ENCODE results near the gene NTRK3. TPM values are rescaled to one million over a fixed set of nuclear protein-coding genes. Genes with fewer than 3 reads are reported as not detected.

NTRK3 gene
- total and polyA plus RNA-seq, 2 of the 8 experiments (the other 6 are each of a cell fraction or from before 2014, with no cell fraction given): 4.5 to 6.8 TPM

GRCh38 chr15:88155310-88155709 lies 101.2 kb downstream of the NTRK3 start:
- Histone ChIP-seq H3K79me1 (ENCODE audit: low read depth, low read length) (no peaks in the 10 kb centered on the region), H2BK120ac (replicated peaks; ENCODE audit: low read depth, low read length) (no peak overlapping the region), H4K8ac (ENCODE audit: extremely low read depth, insufficient read depth, low read length) (no peak overlapping the region), H2AK5ac (ENCODE audit: low read depth, low read length) (no peak overlapping the region), H3K14ac (ENCODE audit: insufficient read length) (no peak overlapping the region), H3K56ac (replicated peaks; ENCODE audit: insufficient read length, low read depth, low read length) (no peak overlapping the region), H3K9me3 (ENCODE audit: insufficient read depth in 2 of 2, low read depth in 1 of 2, low read length in 1 of 2) (no peaks in the 10 kb centered on the region), H3K27ac (ENCODE audit: low read depth, low read length) (no peak overlapping the region), H3K4me2 (ENCODE audit: insufficient read depth in 1 of 2, low read depth in 2 of 2, low read length in 2 of 2) (no peak overlapping the region), H3K36me3 (ENCODE audit: control insufficient read depth in 2 of 4, insufficient read depth in 4 of 4, low read length in 3 of 4) (no peaks in the 10 kb centered on the region), H3K4me3 (ENCODE audit: extremely low read depth in 1 of 4, insufficient read depth in 2 of 4, low read depth in 3 of 4, low read length in 4 of 4) (no peak overlapping the region), H3K27me3 (replicated peaks in 1 of 4; ENCODE audit: control insufficient read depth in 3 of 4, extremely low read depth in 1 of 4, insufficient read depth in 3 of 4, low read length in 3 of 4) (no peaks in the 10 kb centered on the region), H2BK12ac (ENCODE audit: low read depth, low read length) (no peak overlapping the region), H3K23me2 (ENCODE audit: low read depth, low read length) (no peaks in the 10 kb centered on the region), H4K5ac (ENCODE audit: insufficient read length, low read depth, low read length) (no peak overlapping the region), H2BK20ac (ENCODE audit: low read length) (no peak overlapping the region), H4K91ac (replicated peaks; ENCODE audit: insufficient read length, low read length) (no peak overlapping the region), H4K20me1 (replicated peaks in 1 of 2; ENCODE audit: control insufficient read depth in 1 of 2, insufficient read depth in 2 of 2, low read length in 2 of 2) (no peaks in the 10 kb centered on the region), H2AFZ (ENCODE audit: low read length) (no peak overlapping the region), H3K4me1 (replicated peaks in 1 of 4; ENCODE audit: control insufficient read depth in 3 of 4, insufficient read depth in 4 of 4, low read length in 3 of 4) (peaks cover 0 to 4% (median 3%) of the 10 kb centered on the region in 4 experiments; a peak in 3 of 7 replicates), H2BK5ac (ENCODE audit: low read depth, low read length) (no peak overlapping the region), H3K9ac (replicated peaks in 1 of 4; ENCODE audit: extremely low read depth in 1 of 4, low read depth in 3 of 4, low read length in 3 of 4) (no peak overlapping the region), H3K4ac (replicated peaks; ENCODE audit: insufficient read length, low read depth, low read length) (no peak overlapping the region), H3K18ac (ENCODE audit: extremely low read depth, low read length) (no peak overlapping the region), H2BK15ac (ENCODE audit: low read length) (no peak overlapping the region), H3K79me2 (ENCODE audit: control insufficient read depth in 1 of 2, insufficient read depth in 2 of 2, low read length in 2 of 2) (no peaks in the 10 kb centered on the region), H3K23ac (ENCODE audit: insufficient read length) (no peak overlapping the region)
- TF ChIP-seq TCF12 (IDR thresholded peaks at IDR 0.05; ENCODE audit: low read depth, low read length) (no peak), E2F6 (IDR thresholded peaks at IDR 0.05) (no peak), EP300 (IDR thresholded peaks at IDR 0.05; ENCODE audit: borderline replicate concordance in 1 of 2, low read depth in 2 of 2, low read length in 2 of 2) (no peak), SUZ12 (IDR thresholded peaks at IDR 0.05; ENCODE audit: low read length) (no peak), CEBPB (IDR thresholded peaks at IDR 0.05; ENCODE audit: low read depth, low read length) (no peak), CTBP2 (IDR thresholded peaks at IDR 0.05; ENCODE audit: borderline replicate concordance, insufficient read depth, insufficient read length, low read length) (no peak), BACH1 (IDR thresholded peaks at IDR 0.05; ENCODE audit: low read length) (no peak), KDM5A (IDR thresholded peaks at IDR 0.05; ENCODE audit: low read length) (no peak), KDM1A (IDR thresholded peaks at IDR 0.05; ENCODE audit: borderline replicate concordance, low read length) (no peak), SIX5 (IDR thresholded peaks at IDR 0.05; ENCODE audit: low read depth, low read length) (no peak), SP1 (IDR thresholded peaks at IDR 0.05; ENCODE audit: low read depth, low read length) (no peak), TEAD4 (IDR thresholded peaks at IDR 0.05; ENCODE audit: low read depth, low read length) (no peak), CBX8 (IDR thresholded peaks at IDR 0.05; ENCODE audit: borderline replicate concordance, low read depth, low read length) (no peak), SAP30 (IDR thresholded peaks at IDR 0.05; ENCODE audit: insufficient read depth, insufficient replicate concordance, low read length) (no peak), POLR2AphosphoS5 (IDR thresholded peaks at IDR 0.05; ENCODE audit: low read depth, low read length) (no peak)
- ChIA-PET POLR2A (ENCODE audit: partially characterized antibody) (no interaction called here), CTCF (ENCODE audit: partially characterized antibody) (interaction anchor here (1.5 kb wide), 1 partner anchor 91 kb away, joined by 3 read pairs; no protein-coding TSS in a partner anchor)
- no peak for DNase-seq (ENCODE audit: low read depth in 1 of 2, low spot score in 2 of 2)
- no peak for FAIRE-seq
- WGBS, 2 experiments (ENCODE audit: extremely low coverage in 1 of 2, insufficient coverage in 1 of 2, insufficient read length in 1 of 2, insufficient replicate concordance in 2 of 2, low coverage in 1 of 2, low lambda C conversion rate in 2 of 2, missing lambda C conversion rate in 1 of 2): 78% methylated on average over 2 of the region's 2 CpGs; no CpG with 5 or more reads in 1 of the 2 experiments
